GM18951 (cell line): Measurements from ENCODE around the gene BRD8.

Source experiments
- POLR2A ChIP-seq: IDR thresholded peaks from 4 replicates; pipeline ENCODE4 v1.6.1; 2011; ENCODE audit warnings: mild to moderate bottlenecking; ENCODE audit not compliant: insufficient read length, insufficient read depth; ENCODE audit errors: extremely low read depth
- in situ Hi-C: fragments of 300-500 bp; cut with MboI; formaldehyde crosslinking; loops from one replicate; pipeline ENCODE4 v1.12.0; 2022; ENCODE audit warnings: low sequenced_read_pairs, mixed read lengths, inconsistent platforms; ENCODE audit not compliant: unreplicated experiment

BRD8 gene

GRCh38 chr5:138105709-138106108 lies 72.7 kb downstream of the BRD8 start:
- in situ Hi-C loops = no loop called here
- no peak for TF ChIP-seq POLR2A

- in situ Hi-C loops = no loop called here
- TF ChIP-seq POLR2A = no peak
Measured at GRCh38 chr5:138103319-138103637, 75.2 kb downstream of the BRD8 start.

GRCh38 chr5:138102454-138103318 lies 75.7 kb downstream of the BRD8 start:
- TF ChIP-seq POLR2A = no peak

GRCh38 chr5:138096997-138097828 lies 81.2 kb downstream of the BRD8 start:
- in situ Hi-C loops = no loop called here
- TF ChIP-seq POLR2A = no peak

More at GRCh38 chr5:138102454-138103318, 75.7 kb downstream of the BRD8 start:
- in situ Hi-C loops = no loop called here

- in situ Hi-C loops = no loop called here
- TF ChIP-seq POLR2A = no peak
Measured at GRCh38 chr5:138096363-138096762, 82.1 kb downstream of the BRD8 start.

GRCh38 chr5:138095100-138095907 lies 83.1 kb downstream of the BRD8 start:
- no peak for TF ChIP-seq POLR2A
- in situ Hi-C loops = no loop called here

- TF ChIP-seq POLR2A = no peak
- in situ Hi-C loops = no loop called here
Measured at GRCh38 chr5:138093036-138093435, 85.4 kb downstream of the BRD8 start.

- TF ChIP-seq POLR2A = no peak
- in situ Hi-C loops = no loop called here
Measured at GRCh38 chr5:138092301-138092700, 86.1 kb downstream of the BRD8 start.

- TF ChIP-seq POLR2A = no peak
- in situ Hi-C loops = no loop called here
Measured at GRCh38 chr5:138091685-138092084, 86.7 kb downstream of the BRD8 start.
